HG03565 (cell line): Measurements from ENCODE around the gene ZFP57.

Experiments used
- ATAC-seq: cut with Tn5 transposase; IDR thresholded peaks from one replicate; pipeline ENCODE4 v1.9.1; 2021; ENCODE audit warnings: mild to moderate bottlenecking, moderate library complexity; ENCODE audit not compliant: unreplicated experiment

Gene ZFP57

DNA sequence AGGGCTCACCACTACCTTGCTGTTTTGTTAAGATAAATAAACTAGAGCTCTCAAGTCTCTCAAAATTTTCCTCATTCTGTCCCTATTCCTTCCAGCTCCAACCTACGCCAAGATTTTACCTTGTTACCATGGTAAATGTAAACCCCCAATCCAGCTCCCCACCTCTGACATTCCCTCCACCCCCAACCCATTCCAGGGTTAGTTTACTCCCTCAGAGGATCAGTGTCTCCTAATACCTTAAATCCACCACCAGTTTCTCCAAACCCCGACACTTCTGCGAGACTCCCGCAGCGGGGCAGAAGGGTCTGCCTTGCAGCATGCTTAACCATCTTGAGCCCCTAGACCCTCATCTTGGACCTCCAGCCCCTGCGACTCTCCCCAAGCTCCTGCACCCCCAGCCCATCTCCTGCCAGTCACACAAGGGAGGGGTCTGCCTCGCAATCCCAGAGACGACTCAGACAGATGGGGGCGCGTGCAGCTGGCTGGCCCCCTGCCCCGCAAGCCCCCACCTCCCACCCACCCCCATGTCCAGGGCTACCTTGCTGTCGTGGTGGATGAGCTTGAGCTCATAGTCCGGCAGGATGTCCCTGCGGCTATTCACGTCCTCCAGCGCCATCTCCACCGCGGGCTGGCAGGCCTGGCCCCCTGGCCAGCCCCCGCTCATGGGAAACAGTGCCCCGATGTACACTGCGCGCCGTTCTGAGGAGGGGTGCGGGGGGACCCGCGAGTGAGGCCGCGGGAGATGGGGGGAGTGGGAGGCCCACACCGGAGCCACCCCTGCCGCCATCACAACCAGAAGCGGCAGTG lies 53.8 kb downstream of the ZFP57 start:
- no peak for ATAC-seq

DNA sequence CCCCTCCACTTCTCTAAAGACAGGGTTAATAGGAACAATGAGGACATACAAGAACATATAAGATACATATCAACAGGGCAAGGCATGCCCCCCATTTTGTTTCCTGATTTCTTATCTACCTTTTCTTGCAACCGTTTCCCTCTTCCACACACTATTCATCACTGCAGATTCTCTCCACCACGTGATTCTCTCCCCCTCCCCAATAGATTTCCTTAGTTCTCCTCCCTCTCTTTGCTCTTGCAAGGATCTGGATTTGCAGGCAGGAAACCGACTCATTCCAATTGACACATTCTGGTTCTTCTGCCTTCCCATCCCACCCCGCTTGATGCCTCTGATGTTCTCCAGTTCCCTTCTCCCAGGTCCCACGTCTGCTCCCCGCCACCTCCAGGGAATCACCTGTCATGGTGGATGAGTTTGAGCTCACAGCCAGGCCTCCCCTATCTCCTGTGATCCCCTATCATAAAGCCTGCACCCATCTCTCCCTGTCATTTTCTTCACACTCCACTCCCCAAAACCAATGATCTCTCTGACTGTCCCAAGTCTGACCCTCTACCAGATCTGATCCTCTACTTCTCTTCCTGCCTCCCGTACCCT lies 55.5 kb downstream of the ZFP57 start:
- no peak for ATAC-seq

DNA sequence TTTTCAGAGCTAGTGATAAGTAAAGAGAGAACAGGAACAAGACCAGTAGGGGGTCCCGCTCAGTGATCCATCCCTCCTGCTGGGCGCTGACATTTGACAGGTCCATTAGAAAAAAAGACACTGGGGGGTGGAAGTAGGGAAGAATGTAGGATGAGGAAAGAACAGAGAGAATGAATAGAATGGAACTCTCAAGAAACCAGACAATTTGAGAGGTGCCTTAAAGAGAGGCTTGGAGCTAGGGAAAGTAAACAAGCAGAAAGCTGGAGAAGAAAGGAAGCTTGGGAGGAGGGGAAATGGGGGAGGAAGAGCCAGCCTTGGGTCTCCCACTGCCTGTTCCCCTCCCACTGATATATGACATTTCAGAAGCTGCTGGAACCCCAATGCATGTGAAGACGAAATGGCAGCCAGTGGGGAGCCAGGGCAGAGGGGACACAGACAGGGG lies 56.4 kb downstream of the ZFP57 start:
- no peak for ATAC-seq
